ENCODE data around the gene SGMS1.

Gene SGMS1

DNA sequence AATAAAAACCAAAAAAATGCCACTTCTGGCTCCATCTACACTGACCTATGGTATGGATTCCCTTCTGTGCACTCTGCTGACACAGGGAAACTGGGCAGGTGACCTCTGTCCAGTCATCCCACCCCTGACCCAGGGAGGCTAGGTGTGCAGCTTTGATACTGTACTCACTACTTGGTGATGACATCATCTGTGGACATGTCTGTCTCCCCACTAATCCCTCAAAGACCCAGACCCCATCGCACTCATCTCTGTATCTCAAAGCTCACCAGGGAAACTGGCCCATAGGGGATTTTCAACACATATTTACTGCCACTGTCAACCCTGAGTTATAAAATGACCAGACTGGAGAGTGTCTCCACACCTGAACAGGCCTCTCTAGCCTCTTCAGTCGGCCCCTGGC, 10.6 kb downstream of the SGMS1 start:
- no peak for DNase-seq (ENCODE audit: low spot score)

DNA sequence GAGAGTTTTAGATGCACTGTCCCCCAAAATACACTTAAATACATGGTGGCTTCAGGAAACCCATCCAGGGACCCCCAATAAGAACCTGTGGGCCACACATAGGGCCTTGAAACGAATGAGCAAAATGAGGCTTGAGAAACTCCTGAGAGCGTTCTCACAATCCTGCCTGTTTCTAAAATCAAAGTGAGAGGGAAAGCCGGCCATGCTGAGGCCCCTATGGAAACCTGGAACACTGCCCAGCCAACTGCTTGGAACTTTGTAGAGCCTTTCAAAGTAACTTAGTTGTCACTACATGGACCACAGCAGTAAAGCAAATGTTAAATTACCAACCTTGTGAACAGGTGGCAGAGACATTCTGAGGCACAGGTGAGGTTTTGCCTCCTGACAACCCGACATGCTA, 13.4 kb downstream of the SGMS1 start:
- DNase-seq (ENCODE audit: low spot score): no peak

DNA sequence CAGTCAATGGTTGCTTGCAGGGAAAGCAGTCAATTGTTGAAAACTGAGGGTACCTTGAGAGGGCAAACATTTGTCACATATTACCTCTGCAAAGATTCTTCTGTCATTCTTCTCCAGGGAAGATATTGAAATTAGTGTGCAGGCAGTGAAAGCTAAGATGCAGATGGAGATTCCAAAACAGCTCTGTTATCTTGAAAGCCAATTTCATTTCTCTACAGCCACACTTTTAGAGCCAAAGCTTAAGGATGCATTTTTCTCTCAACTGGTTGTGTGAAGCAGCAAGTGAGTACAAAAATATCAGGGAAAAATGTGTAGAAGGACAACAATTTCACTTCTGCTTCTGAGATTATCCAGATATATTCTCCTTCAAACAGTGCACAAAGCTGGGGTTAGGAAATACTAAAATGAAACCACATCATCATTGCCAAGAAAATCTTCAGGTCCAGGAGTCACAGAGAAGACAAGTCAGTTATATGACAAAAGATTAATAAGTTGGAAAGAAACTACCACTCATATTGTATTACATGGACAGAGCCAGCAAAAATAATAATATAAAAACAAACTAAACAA, 16.3 kb downstream of the SGMS1 start:
- no peak for DNase-seq (ENCODE audit: low spot score)

GRCh38 chr10:50605951-50606270, 17.8 kb downstream of the SGMS1 start:
- no peak for DNase-seq (ENCODE audit: low spot score)

GRCh38 chr10:50605269-50605950, 18.3 kb downstream of the SGMS1 start:
- peak; percentile 58 for DNase-seq (ENCODE audit: low spot score)

GRCh38 chr10:50604809-50605208, 18.9 kb downstream of the SGMS1 start:
- no peak for DNase-seq (ENCODE audit: low spot score)

DNA sequence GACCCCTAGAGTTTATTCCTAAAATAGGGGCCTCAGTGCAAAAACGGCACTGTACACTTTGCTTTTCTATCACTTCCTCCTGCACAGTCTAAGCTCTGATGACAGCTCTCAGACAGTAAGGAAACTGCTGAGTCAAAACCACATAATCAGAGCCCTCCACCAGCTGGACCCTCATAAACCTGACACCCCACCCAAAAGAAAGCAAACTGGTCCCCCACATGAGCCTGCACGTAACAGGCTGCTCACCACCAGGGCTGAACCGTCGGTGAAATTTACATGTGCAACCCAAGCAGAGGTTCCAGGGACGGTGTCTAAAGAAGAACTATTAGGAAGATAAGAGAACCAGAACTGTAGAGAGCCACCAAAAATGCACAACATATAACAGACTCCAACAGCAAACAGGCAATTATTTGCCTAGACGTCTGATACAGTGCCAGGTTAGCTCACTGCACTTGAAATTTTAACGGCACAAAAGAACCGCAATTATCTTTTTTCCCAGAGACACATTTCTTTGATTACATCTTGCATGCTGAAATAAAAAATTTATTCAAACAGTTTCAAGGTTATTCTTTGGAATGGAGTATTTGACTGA, 19.6 kb downstream of the SGMS1 start:
- DNase-seq (ENCODE audit: low spot score): no peak

GRCh38 chr10:50603151-50603850, 20.5 kb downstream of the SGMS1 start:
- DNase-seq (ENCODE audit: low spot score): no peak

- DNase-seq (ENCODE audit: low spot score): no peak
Measured at GRCh38 chr10:50601974-50602373, 21.8 kb downstream of the SGMS1 start.

- DNase-seq (ENCODE audit: low spot score): no peak
Measured at GRCh38 chr10:50600831-50601477, 22.8 kb downstream of the SGMS1 start.

- no peak for DNase-seq (ENCODE audit: low spot score)
Measured at GRCh38 chr10:50600286-50600685, 23.5 kb downstream of the SGMS1 start.

DNA sequence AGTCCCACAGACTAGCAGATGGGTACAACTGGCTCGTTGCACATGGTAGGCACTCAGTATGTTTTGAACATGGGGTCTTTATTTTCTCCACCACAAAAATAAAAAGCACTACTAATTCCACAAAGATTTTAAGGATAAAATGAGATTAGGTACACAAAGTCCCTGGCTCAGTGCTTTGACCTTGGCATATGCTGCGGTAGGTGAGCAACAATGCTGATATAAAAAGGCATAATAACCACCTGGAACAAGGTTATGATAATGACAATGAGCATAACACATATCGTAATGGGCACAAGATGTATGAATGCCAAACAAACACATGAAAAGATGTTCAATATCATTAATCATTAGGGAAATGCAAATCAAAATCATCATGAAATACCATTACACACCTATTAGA, 26.9 kb downstream of the SGMS1 start:
- DNase-seq (ENCODE audit: low spot score): no peak

GRCh38 chr10:50596456-50596855, 27.3 kb downstream of the SGMS1 start:
- no peak for DNase-seq (ENCODE audit: low spot score)

GRCh38 chr10:50595785-50596184, 28.0 kb downstream of the SGMS1 start:
- DNase-seq (ENCODE audit: low spot score): no peak

GRCh38 chr10:50593523-50594376, 30.0 kb downstream of the SGMS1 start:
- DNase-seq (ENCODE audit: low spot score): peak; percentile 32

DNA sequence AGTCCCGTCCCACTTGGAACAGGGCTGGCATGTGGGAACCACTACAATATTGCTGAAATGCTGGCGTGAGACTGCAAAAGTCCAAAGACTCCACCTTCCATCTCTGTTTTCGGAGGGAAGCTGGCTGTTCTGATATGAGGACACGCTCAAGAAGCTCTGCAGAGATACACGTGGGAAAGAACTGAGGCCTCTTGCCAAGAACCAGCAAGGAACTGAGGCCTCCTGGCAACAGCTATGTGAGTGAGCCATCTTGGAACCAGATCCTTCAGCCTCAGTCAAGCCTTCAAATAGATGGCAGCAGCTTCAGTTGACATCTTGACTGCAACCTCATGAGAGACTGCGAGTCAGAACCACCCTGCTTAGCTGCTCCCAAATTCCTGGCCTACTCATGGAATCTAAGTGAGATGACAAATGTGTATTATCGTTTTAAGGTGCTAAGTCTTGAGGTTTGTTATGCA, 30.8 kb downstream of the SGMS1 start:
- no peak for DNase-seq (ENCODE audit: low spot score)

GRCh38 chr10:50590935-50591334, 32.8 kb downstream of the SGMS1 start:
- DNase-seq (ENCODE audit: low spot score): no peak

- no peak for DNase-seq (ENCODE audit: low spot score)
Measured at GRCh38 chr10:50586740-50587088, 37.0 kb downstream of the SGMS1 start.

DNA sequence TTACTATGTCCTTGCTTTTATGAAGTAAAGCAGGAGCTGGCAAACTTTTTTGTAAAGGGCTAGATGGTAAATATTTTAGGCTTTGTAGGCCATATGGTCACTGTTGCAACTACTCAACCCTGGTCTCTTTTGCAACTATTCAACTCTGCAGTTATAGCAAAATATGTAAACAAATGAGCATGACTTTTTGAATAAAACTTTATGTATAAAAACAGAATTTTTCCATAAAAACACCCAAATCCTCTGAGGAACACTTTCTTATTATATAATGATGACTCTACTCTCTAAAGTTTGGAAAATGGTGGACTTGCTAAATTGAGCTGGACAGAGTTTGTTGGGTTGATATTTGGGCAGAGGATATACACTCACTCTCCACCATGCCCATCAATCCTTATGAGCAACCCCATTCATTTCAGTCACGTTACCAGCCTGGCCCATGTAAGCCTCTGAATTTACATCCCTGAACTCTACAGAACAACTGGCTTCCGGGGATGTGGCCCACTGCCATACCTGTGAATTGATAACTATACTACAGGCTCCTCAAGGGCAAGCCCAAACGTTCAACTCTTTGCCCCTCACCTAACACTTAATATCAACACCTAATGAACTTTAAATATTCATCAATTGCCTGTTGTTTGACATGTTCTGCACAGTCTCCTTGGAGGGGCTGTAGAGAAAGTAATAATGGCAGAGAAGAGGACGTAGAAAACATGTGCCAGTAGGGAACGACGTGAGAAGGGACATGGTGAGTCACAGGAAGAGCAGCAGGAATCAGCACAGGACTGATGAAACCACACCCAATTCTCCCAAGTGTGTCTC, 37.6 kb downstream of the SGMS1 start:
- peak; percentile 27 for DNase-seq (ENCODE audit: low spot score)

GRCh38 chr10:50582766-50583762, 40.7 kb downstream of the SGMS1 start:
- DNase-seq (ENCODE audit: low spot score): no peak
